Caco-2 (cell line): ENCODE results near the gene PKD2. TPM values are rescaled to one million over a fixed set of nuclear protein-coding genes. Genes with fewer than 3 reads are reported as not detected.

Source experiments
- BruUV-seq: library from RNA; stranded (reverse); fragments of 400-500 nt; replicated peaks from 2 replicates; lab custom pipeline; 2021; lab: Mats Ljungman, UMichigan
- CTCF ChIA-PET: fragments of 300-600 bp; sonication (Branson Sonifier 250); formaldehyde crosslinking; loops from one replicate; lab custom pipeline; 2022; ENCODE audit warnings: antibody characterized with exemption; lab: Charles Lee
- POLR2A ChIA-PET: fragments of 300-600 bp; sonication (Branson Sonifier 250); formaldehyde crosslinking; loops from one replicate; lab custom pipeline; 2022; ENCODE audit warnings: antibody characterized with exemption; lab: Charles Lee
- DNase-seq, 2 experiments: peaks; one replicate each; pipeline versions ENCODE4 v3.0.0 to v3.0.0-alpha.2; 2020 to 2022
- H3K27me3 ChIP-seq: replicated peaks from 2 replicates; pipeline ENCODE4 v1.6.0; 2011; ENCODE audit warnings: low read length; ENCODE audit not compliant: control insufficient read depth, insufficient read depth
- H3K36me3 ChIP-seq: 2 replicates; pipeline ENCODE4 v1.5.1; 2011; ENCODE audit warnings: low read length; ENCODE audit not compliant: control insufficient read depth, insufficient read depth
- H3K4me1 ChIP-seq: fragments of 250-450 bp; sonication (Bioruptor Pico); 2 replicates; pipeline ENCODE4 v1.5.1; 2020; ENCODE audit warnings: mild to moderate bottlenecking
- H3K4me3 ChIP-seq: 2 replicates; pipeline ENCODE4 v1.5.1; 2011; ENCODE audit warnings: low read depth, mild to moderate bottlenecking, control low read depth, low read length
- H3K9me3 ChIP-seq: fragments of 250-450 bp; sonication (Bioruptor Pico); 2 replicates; pipeline ENCODE4 v1.5.1; 2020; ENCODE audit warnings: mild to moderate bottlenecking, moderate library complexity
- H3K27ac Mint-ChIP-seq: one replicate; pipeline ENCODE4 v1.8.0; 2022; ENCODE audit warnings: mixed read lengths; ENCODE audit not compliant: unreplicated experiment
- H3K27me3 Mint-ChIP-seq: one replicate; pipeline ENCODE4 v1.8.0; 2022; ENCODE audit warnings: mixed read lengths; ENCODE audit not compliant: insufficient read depth, unreplicated experiment
- H3K36me3 Mint-ChIP-seq: one replicate; pipeline ENCODE4 v1.8.0; 2022; ENCODE audit warnings: mild to moderate bottlenecking, mixed read lengths; ENCODE audit not compliant: insufficient read depth, unreplicated experiment
- H3K4me1 Mint-ChIP-seq: one replicate; pipeline ENCODE4 v1.8.0; 2022; ENCODE audit warnings: low read depth, mixed read lengths; ENCODE audit not compliant: unreplicated experiment
- H3K4me3 Mint-ChIP-seq: one replicate; pipeline ENCODE4 v1.8.0; 2022; ENCODE audit warnings: mild to moderate bottlenecking, moderate library complexity, mixed read lengths; ENCODE audit not compliant: unreplicated experiment
- H3K9me3 Mint-ChIP-seq: one replicate; pipeline ENCODE4 v1.8.0; 2022; ENCODE audit warnings: mixed read lengths; ENCODE audit not compliant: unreplicated experiment
- intact Hi-C: fragments of 100-400 bp; cut with micrococcal nuclease; formaldehyde crosslinking; loops from one replicate; pipeline ENCODE4 v1.10.0; 2022; ENCODE audit not compliant: unreplicated experiment
- total RNA-seq: library from RNA; stranded (reverse); gene quantifications from 2 replicates; pipeline ENCODE4 v1.2.3, GENCODE V29; 2022
- TF ChIP-seq, protein P1 (sequence below), 2 experiments: fragments of 200-600 bp in 1 of 2; IDR thresholded peaks; 1 replicate in 1 of 2; 2 replicates in 1 of 2; pipeline versions ENCODE4 v1.5.1 to v1.8.0; 2011 to 2022; ENCODE audit warnings: antibody characterized with exemption in 1 of 2, control low read depth in 1 of 2, inconsistent platforms in 1 of 2, low read depth in 1 of 2, low read length in 1 of 2, mild to moderate bottlenecking in 1 of 2, moderate library complexity in 1 of 2; ENCODE audit not compliant: insufficient read depth in 1 of 2, severe bottlenecking in 1 of 2, unreplicated experiment in 1 of 2

Gene PKD2
- total RNA-seq, 1 experiment from 2014 or later: 7.3 TPM

DNA sequence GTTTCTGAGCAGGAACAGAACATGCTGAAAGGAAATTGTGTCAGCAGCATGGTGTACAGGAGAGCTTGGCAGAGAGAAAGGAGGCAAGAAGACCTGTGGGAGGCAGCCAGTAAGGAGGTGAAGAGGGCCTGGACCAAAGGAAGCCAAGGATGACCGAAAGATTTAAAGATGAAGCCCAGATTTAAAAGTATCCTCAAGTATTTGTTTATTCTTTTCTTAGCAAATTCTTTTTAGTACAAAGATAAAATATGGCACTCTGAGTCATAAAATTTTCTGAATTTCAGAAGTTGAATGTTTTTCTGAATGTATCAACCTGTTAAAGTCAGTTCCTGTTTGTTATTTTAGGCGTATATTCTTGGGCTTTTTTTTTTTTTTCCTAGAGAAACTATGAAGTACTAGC, 3.5 kb downstream of the PKD2 start:
- no peak for DNase-seq
- intact Hi-C loops: no loop called here
- no TSS peak for BruUV-seq
- Mint-ChIP-seq H3K4me3 (no peak overlapping the region), H3K4me1 (peaks cover 7% of the 10 kb centered on the region), H3K27me3 (peaks cover 6% of the 10 kb centered on the region), H3K36me3 (no peaks in the 10 kb centered on the region), H3K9me3 (no peaks in the 10 kb centered on the region), H3K27ac (no peak overlapping the region)
- no peaks in the 10 kb centered on the region for H3K9me3 ChIP-seq
- CTCF ChIA-PET: no interaction called here
- H3K36me3 ChIP-seq: no peaks in the 10 kb centered on the region
- no peaks in the 10 kb centered on the region for H3K4me1 ChIP-seq
- TF ChIP-seq, protein P1, sequence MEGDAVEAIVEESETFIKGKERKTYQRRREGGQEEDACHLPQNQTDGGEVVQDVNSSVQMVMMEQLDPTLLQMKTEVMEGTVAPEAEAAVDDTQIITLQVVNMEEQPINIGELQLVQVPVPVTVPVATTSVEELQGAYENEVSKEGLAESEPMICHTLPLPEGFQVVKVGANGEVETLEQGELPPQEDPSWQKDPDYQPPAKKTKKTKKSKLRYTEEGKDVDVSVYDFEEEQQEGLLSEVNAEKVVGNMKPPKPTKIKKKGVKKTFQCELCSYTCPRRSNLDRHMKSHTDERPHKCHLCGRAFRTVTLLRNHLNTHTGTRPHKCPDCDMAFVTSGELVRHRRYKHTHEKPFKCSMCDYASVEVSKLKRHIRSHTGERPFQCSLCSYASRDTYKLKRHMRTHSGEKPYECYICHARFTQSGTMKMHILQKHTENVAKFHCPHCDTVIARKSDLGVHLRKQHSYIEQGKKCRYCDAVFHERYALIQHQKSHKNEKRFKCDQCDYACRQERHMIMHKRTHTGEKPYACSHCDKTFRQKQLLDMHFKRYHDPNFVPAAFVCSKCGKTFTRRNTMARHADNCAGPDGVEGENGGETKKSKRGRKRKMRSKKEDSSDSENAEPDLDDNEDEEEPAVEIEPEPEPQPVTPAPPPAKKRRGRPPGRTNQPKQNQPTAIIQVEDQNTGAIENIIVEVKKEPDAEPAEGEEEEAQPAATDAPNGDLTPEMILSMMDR (IDR thresholded peaks at IDR 0.05; ENCODE audit: insufficient read depth in 1 of 2, low read depth in 1 of 2, low read length in 1 of 2, severe bottlenecking in 1 of 2, unreplicated experiment in 1 of 2): no peak
- POLR2A ChIA-PET: no interaction called here
- no peak overlapping the region for H3K4me3 ChIP-seq
- H3K27me3 ChIP-seq: no peaks in the 10 kb centered on the region

GRCh38 chr4:88012647-88013046, 5.2 kb downstream of the PKD2 start:
- no peaks in the 10 kb centered on the region for H3K36me3 Mint-ChIP-seq
- intact Hi-C loops: no loop called here
- no peak overlapping the region for H3K27ac Mint-ChIP-seq
- H3K4me3 Mint-ChIP-seq: no peak overlapping the region
- BruUV-seq: no TSS peak
- TF ChIP-seq, protein P1 (IDR thresholded peaks at IDR 0.05; ENCODE audit: insufficient read depth in 1 of 2, low read depth in 1 of 2, low read length in 1 of 2, severe bottlenecking in 1 of 2, unreplicated experiment in 1 of 2): no peak
- H3K4me1 Mint-ChIP-seq: no peaks in the 10 kb centered on the region
- POLR2A ChIA-PET: no interaction called here
- Histone ChIP-seq H3K4me3 (no peak overlapping the region), H3K27me3 (no peaks in the 10 kb centered on the region), H3K4me1 (no peaks in the 10 kb centered on the region), H3K36me3 (no peaks in the 10 kb centered on the region), H3K9me3 (no peaks in the 10 kb centered on the region)
- CTCF ChIA-PET: no interaction called here
- no peak for DNase-seq
- no peaks in the 10 kb centered on the region for H3K27me3 Mint-ChIP-seq
- no peaks in the 10 kb centered on the region for H3K9me3 Mint-ChIP-seq

- TF ChIP-seq, protein P1 (IDR thresholded peaks at IDR 0.05; ENCODE audit: insufficient read depth in 1 of 2, low read depth in 1 of 2, low read length in 1 of 2, severe bottlenecking in 1 of 2, unreplicated experiment in 1 of 2): no peak
- Histone ChIP-seq H3K27me3 (no peaks in the 10 kb centered on the region), H3K9me3 (no peaks in the 10 kb centered on the region), H3K4me1 (no peaks in the 10 kb centered on the region), H3K36me3 (no peaks in the 10 kb centered on the region), H3K4me3 (no peak overlapping the region)
- no peak overlapping the region for H3K27ac Mint-ChIP-seq
- no peaks in the 10 kb centered on the region for H3K36me3 Mint-ChIP-seq
- no peaks in the 10 kb centered on the region for H3K27me3 Mint-ChIP-seq
- CTCF ChIA-PET: no interaction called here
- intact Hi-C loops: no loop called here
- POLR2A ChIA-PET: no interaction called here
- no peaks in the 10 kb centered on the region for H3K4me1 Mint-ChIP-seq
- DNase-seq: no peak
- no peaks in the 10 kb centered on the region for H3K9me3 Mint-ChIP-seq
- no TSS peak for BruUV-seq
- H3K4me3 Mint-ChIP-seq: no peak overlapping the region
These were observed 7.0 kb downstream of the PKD2 start for GRCh38 chr4:88014386-88014905.
